H9 (cell line): Measurements from ENCODE around the gene REV1. TPM values are rescaled to one million over a fixed set of nuclear protein-coding genes. Genes with fewer than 3 reads are reported as not detected.

Source experiments
- DNase-seq: peaks from one replicate; pipeline ENCODE4 v3.0.0-alpha.2; 2017
- H2AFZ ChIP-seq: one replicate; pipeline ENCODE4 v1.6.1; 2013; ENCODE audit warnings: mild to moderate bottlenecking, low read length, control low read depth, moderate library complexity
- H2AK5ac ChIP-seq: 2 replicates; pipeline ENCODE4 v1.6.1; 2013; ENCODE audit warnings: low read length, control low read depth, mixed read lengths; ENCODE audit not compliant: insufficient read length
- H2BK120ac ChIP-seq: one replicate; pipeline ENCODE4 v1.6.1; 2013; ENCODE audit warnings: low read depth, mild to moderate bottlenecking, low read length, control low read depth, inconsistent platforms; ENCODE audit not compliant: poor library complexity, severe bottlenecking
- H2BK12ac ChIP-seq: 2 replicates; pipeline ENCODE4 v1.6.1; 2013; ENCODE audit warnings: low read length, control low read depth, mixed read lengths, low read depth; ENCODE audit not compliant: insufficient read length
- H2BK15ac ChIP-seq: 2 replicates; pipeline ENCODE4 v1.6.1; 2013; ENCODE audit warnings: low read depth, low read length, control low read depth
- H2BK20ac ChIP-seq: one replicate; pipeline ENCODE4 v1.6.1; 2013; ENCODE audit warnings: low read depth, mild to moderate bottlenecking, low read length, control low read depth, inconsistent platforms; ENCODE audit not compliant: poor library complexity, severe bottlenecking
- H2BK5ac ChIP-seq: 2 replicates; pipeline ENCODE4 v1.6.1; 2013; ENCODE audit warnings: low read length, control low read depth, mixed read lengths; ENCODE audit not compliant: insufficient read length
- H3K14ac ChIP-seq: 2 replicates; pipeline ENCODE4 v1.6.1; 2013; ENCODE audit warnings: low read length, control low read depth; ENCODE audit not compliant: insufficient read depth
- H3K18ac ChIP-seq: 2 replicates; pipeline ENCODE4 v1.6.1; 2013; ENCODE audit warnings: low read depth, mild to moderate bottlenecking, mixed read lengths, low read length, control low read depth; ENCODE audit not compliant: insufficient read length
- H3K23ac ChIP-seq: 2 replicates; pipeline ENCODE4 v1.6.1; 2013; ENCODE audit warnings: low read length, control low read depth, mixed read lengths, low read depth; ENCODE audit not compliant: insufficient read length
- H3K23me2 ChIP-seq: 2 replicates; pipeline ENCODE4 v1.6.1; 2013; ENCODE audit warnings: low read depth, mild to moderate bottlenecking, mixed read lengths, low read length, control low read depth; ENCODE audit not compliant: insufficient read length, poor library complexity, severe bottlenecking
- H3K27ac ChIP-seq: 2 replicates; pipeline ENCODE4 v1.5.1; 2013; ENCODE audit warnings: low read length, control low read depth, mixed read lengths, low read depth; ENCODE audit not compliant: insufficient read length
- H3K27me3 ChIP-seq: 2 replicates; pipeline ENCODE4 v1.6.1; 2013; ENCODE audit warnings: low read length, control low read depth, inconsistent platforms; ENCODE audit not compliant: insufficient read depth
- H3K4ac ChIP-seq: 2 replicates; pipeline ENCODE4 v1.6.1; 2013; ENCODE audit warnings: low read depth, mild to moderate bottlenecking, control low read depth, inconsistent platforms, low read length, moderate library complexity
- H3K4me1 ChIP-seq: 2 replicates; pipeline ENCODE4 v1.6.1; 2013; ENCODE audit warnings: low read length, control low read depth, inconsistent platforms; ENCODE audit not compliant: insufficient read depth
- H3K4me2 ChIP-seq: 2 replicates; pipeline ENCODE4 v1.6.1; 2013; ENCODE audit warnings: low read length, control low read depth, mixed read lengths; ENCODE audit not compliant: insufficient read length, insufficient read depth
- H3K56ac ChIP-seq: 2 replicates; pipeline ENCODE4 v1.6.1; 2013; ENCODE audit warnings: low read depth, mild to moderate bottlenecking, mixed read lengths, low read length, control low read depth; ENCODE audit not compliant: insufficient read length
- H3K79me1 ChIP-seq: 2 replicates; pipeline ENCODE4 v1.6.1; 2013; ENCODE audit warnings: low read depth, mild to moderate bottlenecking, moderate library complexity, low read length, control low read depth, inconsistent platforms; ENCODE audit not compliant: insufficient read depth, poor library complexity, severe bottlenecking
- H3K79me2 ChIP-seq: 2 replicates; pipeline ENCODE4 v1.6.1; 2013; ENCODE audit warnings: low read length, control low read depth, inconsistent platforms; ENCODE audit not compliant: insufficient read depth
- H3K9ac ChIP-seq: 2 replicates; pipeline ENCODE4 v1.6.1; 2013; ENCODE audit warnings: low read length, control low read depth, mixed read lengths; ENCODE audit not compliant: insufficient read length; ENCODE audit errors: extremely low read depth
- H3K9me3 ChIP-seq: one replicate; pipeline ENCODE4 v1.6.1; 2013; ENCODE audit warnings: low read depth, low read length, inconsistent platforms; ENCODE audit not compliant: control insufficient read depth
- H3T11ph ChIP-seq: one replicate; pipeline ENCODE4 v1.6.1; 2013; ENCODE audit warnings: mild to moderate bottlenecking, low read length, control low read depth, inconsistent platforms
- H4K20me1 ChIP-seq: one replicate; pipeline ENCODE4 v1.6.1; 2013; ENCODE audit not compliant: control insufficient read depth, insufficient read length, insufficient read depth
- H4K5ac ChIP-seq: 2 replicates; pipeline ENCODE4 v1.6.1; 2013; ENCODE audit warnings: low read depth, mild to moderate bottlenecking, mixed read lengths, low read length, control low read depth; ENCODE audit not compliant: insufficient read length
- H4K8ac ChIP-seq: replicated peaks from 2 replicates; pipeline ENCODE4 v1.6.1; 2013; ENCODE audit warnings: low read length, control low read depth, mixed read lengths, low read depth; ENCODE audit not compliant: insufficient read length
- H4K91ac ChIP-seq: 2 replicates; pipeline ENCODE4 v1.6.1; 2013; ENCODE audit warnings: low read depth, mild to moderate bottlenecking, moderate library complexity, mixed read lengths, low read length, control low read depth; ENCODE audit not compliant: insufficient read length
- H3K27ac Mint-ChIP-seq, 3 experiments: 2 replicates in 2 of 3; 3 replicates in 1 of 3; pipeline ENCODE4 v1.8.0; 2020 to 2021; ENCODE audit warnings: mixed read lengths in 3 of 3, mild to moderate bottlenecking in 1 of 3, moderate library complexity in 1 of 3
- H3K27me3 Mint-ChIP-seq: 2 replicates; pipeline ENCODE4 v1.8.0; 2021; ENCODE audit warnings: low read depth, mild to moderate bottlenecking, moderate library complexity, mixed read lengths
- H3K36me3 Mint-ChIP-seq, 3 experiments: 2 replicates in 2 of 3; 3 replicates in 1 of 3; pipeline ENCODE4 v1.8.0; 2020 to 2021; ENCODE audit warnings: low read depth in 3 of 3, mixed read lengths in 3 of 3; ENCODE audit not compliant: insufficient read depth in 1 of 3
- H3K4me1 Mint-ChIP-seq, 2 experiments: 2 replicates each; pipeline ENCODE4 v1.8.0; 2020; ENCODE audit warnings: mixed read lengths in 2 of 2
- H3K4me3 Mint-ChIP-seq, 2 experiments: 2 replicates in 1 of 2; 3 replicates in 1 of 2; pipeline ENCODE4 v1.8.0; 2020 to 2021; ENCODE audit warnings: mild to moderate bottlenecking in 2 of 2, mixed read lengths in 2 of 2, moderate library complexity in 1 of 2
- H3K9me3 Mint-ChIP-seq, 2 experiments: 2 replicates in 1 of 2; 3 replicates in 1 of 2; pipeline ENCODE4 v1.8.0; 2020; ENCODE audit warnings: mild to moderate bottlenecking in 2 of 2, mixed read lengths in 2 of 2, moderate library complexity in 1 of 2
- WGBS: extraction: QIAGEN DNeasy Blood & Tissue Kit; methylation state at CpG from one replicate; pipeline ENCODE4 v1.1.7; 2013; ENCODE audit warnings: missing lambda C conversion rate, low lambda C conversion rate, mixed read lengths; ENCODE audit not compliant: insufficient read length; ENCODE audit errors: extremely low coverage; 5-methylcytosine and 5-hydroxymethylcytosine counted together
- total RNA-seq: library from RNA; stranded (reverse); gene quantifications from 2 replicates; pipeline ENCODE4 v1.2.1, GENCODE V29; 2021
- TF ChIP-seq, protein P1 (sequence below): fragments of 200-600 bp; sonication (generic); conservative IDR thresholded peaks from 3 replicates; pipeline ENCODE4 v1.8.0; 2021; ENCODE audit warnings: antibody characterized with exemption, mild to moderate bottlenecking

The REV1 gene
- total RNA-seq, 1 experiment from 2014 or later, result 41.6 TPM

DNA sequence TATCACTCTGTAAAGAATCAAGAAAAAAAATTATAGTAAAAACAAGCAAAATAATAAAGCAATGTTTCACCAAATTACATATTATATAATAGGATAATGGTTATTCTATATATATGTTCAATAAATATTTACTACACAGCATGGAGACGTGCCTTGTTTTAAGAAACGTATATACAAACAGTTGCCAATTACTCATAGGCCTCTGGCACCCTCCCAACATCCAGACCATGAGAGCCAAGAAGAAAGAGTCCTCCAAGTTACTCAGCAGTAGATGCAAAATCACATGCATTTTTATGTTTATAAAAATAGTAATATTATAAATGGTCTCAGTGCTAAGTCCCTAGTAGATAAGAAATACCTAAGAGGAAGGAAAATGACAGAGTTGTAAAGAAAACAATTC, 64.8 kb downstream of the REV1 start:
- H3K4ac ChIP-seq, result no peak overlapping the region
- Mint-ChIP-seq H3K4me3 (no peak overlapping the region), H3K4me1 (no peaks in the 10 kb centered on the region), H3K27me3 (no peaks in the 10 kb centered on the region), H3K36me3 (peaks cover 16 to 70% (median 65%) of the 10 kb centered on the region in 3 experiments; a peak in 6 of 7 replicates), H3K9me3 (no peaks in the 10 kb centered on the region), H3K27ac (no peak overlapping the region)
- H4K5ac ChIP-seq, result no peak overlapping the region
- no peaks in the 10 kb centered on the region for H3K4me1 ChIP-seq
- no peak for DNase-seq
- H2BK5ac ChIP-seq, result no peak overlapping the region
- no peak overlapping the region for H4K8ac ChIP-seq
- H3K14ac ChIP-seq, result no peak overlapping the region
- no peak overlapping the region for H3K27ac ChIP-seq
- H2AK5ac ChIP-seq, result no peak overlapping the region
- TF ChIP-seq, protein P1, sequence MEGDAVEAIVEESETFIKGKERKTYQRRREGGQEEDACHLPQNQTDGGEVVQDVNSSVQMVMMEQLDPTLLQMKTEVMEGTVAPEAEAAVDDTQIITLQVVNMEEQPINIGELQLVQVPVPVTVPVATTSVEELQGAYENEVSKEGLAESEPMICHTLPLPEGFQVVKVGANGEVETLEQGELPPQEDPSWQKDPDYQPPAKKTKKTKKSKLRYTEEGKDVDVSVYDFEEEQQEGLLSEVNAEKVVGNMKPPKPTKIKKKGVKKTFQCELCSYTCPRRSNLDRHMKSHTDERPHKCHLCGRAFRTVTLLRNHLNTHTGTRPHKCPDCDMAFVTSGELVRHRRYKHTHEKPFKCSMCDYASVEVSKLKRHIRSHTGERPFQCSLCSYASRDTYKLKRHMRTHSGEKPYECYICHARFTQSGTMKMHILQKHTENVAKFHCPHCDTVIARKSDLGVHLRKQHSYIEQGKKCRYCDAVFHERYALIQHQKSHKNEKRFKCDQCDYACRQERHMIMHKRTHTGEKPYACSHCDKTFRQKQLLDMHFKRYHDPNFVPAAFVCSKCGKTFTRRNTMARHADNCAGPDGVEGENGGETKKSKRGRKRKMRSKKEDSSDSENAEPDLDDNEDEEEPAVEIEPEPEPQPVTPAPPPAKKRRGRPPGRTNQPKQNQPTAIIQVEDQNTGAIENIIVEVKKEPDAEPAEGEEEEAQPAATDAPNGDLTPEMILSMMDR, result no peak
- no peaks in the 10 kb centered on the region for H3K79me1 ChIP-seq
- no peak overlapping the region for H3K56ac ChIP-seq
- H3T11ph ChIP-seq, result no peak overlapping the region
- H3K27me3 ChIP-seq, result no peaks in the 10 kb centered on the region
- H3K23me2 ChIP-seq, result no peaks in the 10 kb centered on the region
- H2BK12ac ChIP-seq, result no peak overlapping the region
- no peak overlapping the region for H3K18ac ChIP-seq
- no peak overlapping the region for H2BK120ac ChIP-seq
- H3K23ac ChIP-seq, result no peak overlapping the region
- H2BK15ac ChIP-seq, result no peak overlapping the region
- H2BK20ac ChIP-seq, result no peak overlapping the region
- no peak overlapping the region for H2AFZ ChIP-seq
- H3K9ac ChIP-seq, result no peak overlapping the region
- H4K91ac ChIP-seq, result no peak overlapping the region
- no CpG with 5 or more reads among the region's 2 CpGs for WGBS
- no peaks in the 10 kb centered on the region for H4K20me1 ChIP-seq
- H3K9me3 ChIP-seq, result no peaks in the 10 kb centered on the region
- H3K79me2 ChIP-seq, result no peaks in the 10 kb centered on the region
- H3K4me2 ChIP-seq, result no peak overlapping the region
